GM18951 (cell line): ENCODE results near the gene GLG1.

ENCODE experiments used
- POLR2A ChIP-seq: IDR thresholded peaks from 4 replicates; pipeline ENCODE4 v1.6.1; 2011; ENCODE audit warnings: mild to moderate bottlenecking; ENCODE audit not compliant: insufficient read length, insufficient read depth; ENCODE audit errors: extremely low read depth
- in situ Hi-C: fragments of 300-500 bp; cut with MboI; formaldehyde crosslinking; loops from one replicate; pipeline ENCODE4 v1.12.0; 2022; ENCODE audit warnings: low sequenced_read_pairs, mixed read lengths, inconsistent platforms; ENCODE audit not compliant: unreplicated experiment

Gene GLG1

GRCh38 chr16:74511961-74512360 is 95.0 kb downstream of the GLG1 start:
- in situ Hi-C loops: loop anchor here (5.0 kb wide), 1 partner anchor 50 kb away; no protein-coding TSS in a partner anchor

GRCh38 chr16:74505011-74505410 is 101.9 kb downstream of the GLG1 start:
- no peak for TF ChIP-seq POLR2A
- in situ Hi-C loops: no loop called here

More at GRCh38 chr16:74511961-74512360, 95.0 kb downstream of the GLG1 start:
- no peak for TF ChIP-seq POLR2A

- no peak for TF ChIP-seq POLR2A
- in situ Hi-C loops: no loop called here
Observed at GRCh38 chr16:74503412-74503811, 103.5 kb downstream of the GLG1 start.

GRCh38 chr16:74501484-74502478 is 105.1 kb downstream of the GLG1 start:
- in situ Hi-C loops: no loop called here
- TF ChIP-seq POLR2A: no peak

GRCh38 chr16:74500907-74501306 is 106.0 kb downstream of the GLG1 start:
- in situ Hi-C loops: no loop called here
- TF ChIP-seq POLR2A: no peak

GRCh38 chr16:74499114-74499513 is 107.8 kb downstream of the GLG1 start:
- no peak for TF ChIP-seq POLR2A
- in situ Hi-C loops: no loop called here

GRCh38 chr16:74497761-74498160 is 109.2 kb downstream of the GLG1 start:
- TF ChIP-seq POLR2A: no peak
- in situ Hi-C loops: no loop called here

GRCh38 chr16:74496054-74496453 is 110.9 kb downstream of the GLG1 start:
- no peak for TF ChIP-seq POLR2A
- in situ Hi-C loops: no loop called here

- TF ChIP-seq POLR2A: no peak
- in situ Hi-C loops: no loop called here
Observed at GRCh38 chr16:74492976-74493375, 113.9 kb downstream of the GLG1 start.

- TF ChIP-seq POLR2A: no peak
- in situ Hi-C loops: no loop called here
Observed at GRCh38 chr16:74487634-74488495, 119.0 kb downstream of the GLG1 start.

GRCh38 chr16:74485916-74486315 is 121.0 kb downstream of the GLG1 start:
- no peak for TF ChIP-seq POLR2A
- in situ Hi-C loops: no loop called here

GRCh38 chr16:74480150-74481029 is 126.5 kb downstream of the GLG1 start:
- in situ Hi-C loops: no loop called here

More at GRCh38 chr16:74480150-74481029, 126.5 kb downstream of the GLG1 start:
- TF ChIP-seq POLR2A: no peak
